HepG2 (cell line): ENCODE measurements around the gene ARL5A. TPM values are rescaled to one million over a fixed set of nuclear protein-coding genes. Genes with fewer than 3 reads are reported as not detected.

Experiments
- ATAC-seq: fragments of 200-7000 bp; cut with Tn5 transposase; 3 replicates; pipeline ENCODE4 v1.9.1; 2020; ENCODE audit warnings: mild to moderate bottlenecking, moderate library complexity
- BruUV-seq: library from RNA; stranded (reverse); fragments of 400-500 nt; replicated peaks from 2 replicates; lab custom pipeline; 2021; lab: Mats Ljungman, UMichigan
- CTCF ChIA-PET: fragments of 300-600 bp; formaldehyde crosslinking; extraction: SDS; loops from one replicate; lab custom pipeline; 2021; ENCODE audit warnings: low total read pairs, inconsistent platforms, low intra/inter-chr PET ratio; lab: Yijun Ruan, JAX
- POLR2A ChIA-PET: fragments of 350-600 bp; sonication (Branson Sonifier 250); formaldehyde crosslinking; loops from one replicate; lab custom pipeline; 2020; ENCODE audit warnings: antibody characterized with exemption, inconsistent platforms; lab: Yijun Ruan, JAX
- DNase-seq: peaks from one replicate; pipeline ENCODE4 v3.0.0-alpha.2; 2015; ENCODE audit warnings: low spot score
- FAIRE-seq: peaks from 3 replicates; lab custom pipeline; 2011; peaks lifted over from hg19 to GRCh38; lab: Jason Lieb, UNC
- H2AFZ ChIP-seq: one replicate; pipeline ENCODE4 v1.6.1; 2011; ENCODE audit warnings: low read length, inconsistent platforms
- H3K27ac ChIP-seq: fragments of 300-600 bp; 3 replicates; pipeline ENCODE4 v1.8.0; 2011; ENCODE audit warnings: mixed run types, mild to moderate bottlenecking, mixed read lengths, low read length, inconsistent platforms; ENCODE audit not compliant: insufficient read depth; ENCODE audit errors: extremely low read length
- H3K27me3 ChIP-seq, 2 experiments: fragments of 200-600 bp in 1 of 2; 2 replicates in 1 of 2; 3 replicates in 1 of 2; pipeline versions ENCODE4 v1.6.0 to v1.8.0; 2011; ENCODE audit warnings: low read length in 2 of 2, mild to moderate bottlenecking in 2 of 2, moderate library complexity in 2 of 2, inconsistent platforms in 1 of 2; ENCODE audit not compliant: insufficient read depth in 2 of 2, control insufficient read depth in 1 of 2
- H3K36me3 ChIP-seq, 2 experiments: fragments of 200-600 bp in 1 of 2; replicated peaks in 1 of 2; 2 replicates in 1 of 2; 3 replicates in 1 of 2; pipeline versions ENCODE4 v1.5.1 to v1.8.0; 2011; ENCODE audit warnings: low read length in 2 of 2, inconsistent platforms in 1 of 2; ENCODE audit not compliant: insufficient read depth in 2 of 2, control insufficient read depth in 1 of 2
- H3K4me1 ChIP-seq: 2 replicates; pipeline ENCODE4 v1.5.1; 2012; ENCODE audit warnings: low read length, inconsistent platforms; ENCODE audit not compliant: insufficient read depth
- H3K4me2 ChIP-seq: 2 replicates; pipeline ENCODE4 v1.6.0; 2011; ENCODE audit warnings: low read depth, low read length, inconsistent platforms
- H3K4me3 ChIP-seq, 3 experiments: fragments of 200-600 bp in 1 of 3; sonication (generic), shearing (Covaris generic) in 1 of 3; replicated peaks in 1 of 3; 2 replicates each; pipeline ENCODE4 v1.5.1; 2011 to 2016; ENCODE audit warnings: low read length in 3 of 3, inconsistent platforms in 2 of 3, low read depth in 2 of 3, mild to moderate bottlenecking in 2 of 3, control low read depth in 1 of 3, mixed read lengths in 1 of 3; ENCODE audit not compliant: insufficient read depth in 1 of 3
- H3K79me2 ChIP-seq: one replicate; pipeline ENCODE4 v1.6.1; 2011; ENCODE audit warnings: low read length, inconsistent platforms; ENCODE audit not compliant: insufficient read depth
- H3K9ac ChIP-seq: 2 replicates; pipeline ENCODE4 v1.6.0; 2011; ENCODE audit warnings: mild to moderate bottlenecking, low read depth, low read length, inconsistent platforms; ENCODE audit not compliant: insufficient read depth
- H3K9me3 ChIP-seq: 2 replicates; pipeline ENCODE4 v1.5.1; 2012; ENCODE audit warnings: mild to moderate bottlenecking, low read length
- H4K20me1 ChIP-seq: 2 replicates; pipeline ENCODE4 v1.6.0; 2011; ENCODE audit warnings: inconsistent platforms, mild to moderate bottlenecking, low read length, moderate library complexity; ENCODE audit not compliant: insufficient read depth
- AGO2 ChIP-seq: fragments of 200-400 bp; formaldehyde crosslinking; optimal IDR thresholded peaks from 2 replicates; pipeline ENCODE3; 2017; ENCODE audit warnings: mild to moderate bottlenecking, low read depth, low read length, moderate library complexity
- CENPT ChIP-seq: sonication (generic); formaldehyde crosslinking; IDR thresholded peaks from 2 replicates; pipeline ENCODE4 v1.8.0; 2022; ENCODE audit warnings: low read depth, mild to moderate bottlenecking, moderate library complexity, missing genetic modification reagents
- DPF2 ChIP-seq: sonication (generic); formaldehyde crosslinking; IDR thresholded peaks from 2 replicates; pipeline ENCODE4 v1.4.0; 2020; ENCODE audit warnings: mild to moderate bottlenecking, low read depth, missing genetic modification reagents, borderline replicate concordance
- ZNF30 ChIP-seq: sonication (generic); formaldehyde crosslinking; IDR thresholded peaks from 2 replicates; pipeline ENCODE4 v1.5.0; 2020; ENCODE audit warnings: mild to moderate bottlenecking, missing genetic modification reagents
- ZNF432 ChIP-seq: sonication (generic); formaldehyde crosslinking; IDR thresholded peaks from 2 replicates; pipeline ENCODE4 v1.5.0; 2020; ENCODE audit warnings: missing genetic modification reagents, mild to moderate bottlenecking, borderline replicate concordance
- ZNF674 ChIP-seq: sonication (generic); formaldehyde crosslinking; IDR thresholded peaks from 2 replicates; pipeline ENCODE4 v1.5.0; 2020; ENCODE audit warnings: low read depth, mild to moderate bottlenecking, missing genetic modification reagents
- ZNF891 ChIP-seq: sonication (generic); formaldehyde crosslinking; IDR thresholded peaks from 2 replicates; pipeline ENCODE4 v1.5.0; 2020; ENCODE audit warnings: mild to moderate bottlenecking, missing genetic modification reagents
- WGBS: methylation state at CpG from one replicate; pipeline ENCODE4 v1.1.6; 2017; ENCODE audit warnings: low lambda C conversion rate; 5-methylcytosine and 5-hydroxymethylcytosine counted together
- in situ Hi-C: cut with HindIII; loops from 2 replicates; pipeline ENCODE4 v1.10.0; 2017; ENCODE audit warnings: low pct_unique_long_range_greater_than_20kb; ENCODE audit not compliant: extremely low pct_ligation_motif_present
- intact Hi-C: fragments of 100-400 bp; cut with micrococcal nuclease; formaldehyde crosslinking; loops from one replicate; pipeline ENCODE4 v1.10.0; 2022; ENCODE audit not compliant: unreplicated experiment
- polyA plus RNA-seq, 8 experiments: library from polyadenylated mRNA; depleted of rRNA in 3 of 8; stranded (reverse) in 7 of 8; unstranded in 1 of 8; fragments of >200 nt; fragmentation: Illumina TruSeq in 4 of 8; extraction: Trizol in 4 of 8; gene quantifications; 2 replicates each; pipeline versions ENCODE4 v1.2.1 to v1.2.3, GENCODE V29; 2011 to 2016; ENCODE audit warnings: low read depth in 4 of 8, missing spikeins in 1 of 8, mixed read lengths in 1 of 8; ENCODE audit not compliant: insufficient read depth in 1 of 8
- total RNA-seq, 5 experiments: library from RNA; depleted of rRNA; stranded (reverse); fragments of >200 nt; fragmentation: Illumina TruSeq; extraction: Trizol; gene quantifications; 2 replicates each; pipeline ENCODE4 v1.2.3, GENCODE V29; 2016; ENCODE audit warnings: low read depth in 1 of 5
- TF ChIP-seq, protein P1 (sequence below): sonication (generic); formaldehyde crosslinking; IDR thresholded peaks from 2 replicates; pipeline ENCODE4 v1.4.0; 2020; ENCODE audit warnings: missing genetic modification reagents, borderline replicate concordance

ARL5A gene
- total and polyA plus RNA-seq, 2 of the 13 experiments (the other 11 are each of a cell fraction or from before 2014, with no cell fraction given), result 47.5 to 149 TPM

DNA sequence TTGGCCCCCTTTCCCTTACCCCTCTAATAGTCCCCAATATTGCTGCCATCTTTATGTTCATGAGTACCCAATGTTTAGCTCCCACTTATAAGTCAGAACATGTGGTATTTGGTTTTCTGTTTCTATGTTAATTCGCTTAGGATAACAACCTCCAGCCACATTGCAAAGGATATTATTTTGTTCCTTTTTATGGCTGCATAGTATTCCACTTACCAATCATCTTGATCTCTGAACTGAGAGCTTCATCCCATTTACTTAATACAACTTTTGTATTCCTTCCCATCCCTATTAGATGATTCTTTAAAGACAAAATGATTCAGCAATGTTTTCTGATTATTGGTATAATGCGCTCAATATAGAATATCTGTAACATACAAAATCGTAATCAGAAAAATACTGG, 36.7 kb downstream of the ARL5A start:
- H3K27ac ChIP-seq, result no peak overlapping the region
- ATAC-seq (no peak), DNase-seq (no peak), FAIRE-seq (no peak)
- no peaks in the 10 kb centered on the region for H3K27me3 ChIP-seq
- in situ Hi-C loops (no loop called here), intact Hi-C loops (loop anchor here (5.0 kb wide), 1 partner anchor 154 kb away; no protein-coding TSS in a partner anchor)
- no peak overlapping the region for H3K4me2 ChIP-seq
- no peak overlapping the region for H3K9ac ChIP-seq
- CTCF ChIA-PET, result no interaction called here
- H3K9me3 ChIP-seq, result no peaks in the 10 kb centered on the region
- H3K79me2 ChIP-seq, result no peaks in the 10 kb centered on the region
- no peak for TF ChIP-seq CENPT (CRISPR knock-in tag)
- TF ChIP-seq ZNF30, result no peak
- TF ChIP-seq ZNF674 (CRISPR knock-in tag), result no peak
- no peak for TF ChIP-seq DPF2 (CRISPR knock-in tag)
- TF ChIP-seq AGO2, result peak; percentile 11
- TF ChIP-seq ZNF891 (CRISPR knock-in tag), result no peak
- TF ChIP-seq, protein P1, sequence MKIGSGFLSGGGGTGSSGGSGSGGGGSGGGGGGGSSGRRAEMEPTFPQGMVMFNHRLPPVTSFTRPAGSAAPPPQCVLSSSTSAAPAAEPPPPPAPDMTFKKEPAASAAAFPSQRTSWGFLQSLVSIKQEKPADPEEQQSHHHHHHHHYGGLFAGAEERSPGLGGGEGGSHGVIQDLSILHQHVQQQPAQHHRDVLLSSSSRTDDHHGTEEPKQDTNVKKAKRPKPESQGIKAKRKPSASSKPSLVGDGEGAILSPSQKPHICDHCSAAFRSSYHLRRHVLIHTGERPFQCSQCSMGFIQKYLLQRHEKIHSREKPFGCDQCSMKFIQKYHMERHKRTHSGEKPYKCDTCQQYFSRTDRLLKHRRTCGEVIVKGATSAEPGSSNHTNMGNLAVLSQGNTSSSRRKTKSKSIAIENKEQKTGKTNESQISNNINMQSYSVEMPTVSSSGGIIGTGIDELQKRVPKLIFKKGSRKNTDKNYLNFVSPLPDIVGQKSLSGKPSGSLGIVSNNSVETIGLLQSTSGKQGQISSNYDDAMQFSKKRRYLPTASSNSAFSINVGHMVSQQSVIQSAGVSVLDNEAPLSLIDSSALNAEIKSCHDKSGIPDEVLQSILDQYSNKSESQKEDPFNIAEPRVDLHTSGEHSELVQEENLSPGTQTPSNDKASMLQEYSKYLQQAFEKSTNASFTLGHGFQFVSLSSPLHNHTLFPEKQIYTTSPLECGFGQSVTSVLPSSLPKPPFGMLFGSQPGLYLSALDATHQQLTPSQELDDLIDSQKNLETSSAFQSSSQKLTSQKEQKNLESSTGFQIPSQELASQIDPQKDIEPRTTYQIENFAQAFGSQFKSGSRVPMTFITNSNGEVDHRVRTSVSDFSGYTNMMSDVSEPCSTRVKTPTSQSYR (CRISPR knock-in tag), result no peak
- no peak for TF ChIP-seq ZNF432 (CRISPR knock-in tag)
- no peak overlapping the region for H2AFZ ChIP-seq
- WGBS, result 98% methylated on average over 3 of the region's 3 CpGs
- POLR2A ChIA-PET, result no interaction called here
- no TSS peak for BruUV-seq
- no peaks in the 10 kb centered on the region; the same call in 1 of the 2 replicates for H4K20me1 ChIP-seq
- no peaks in the 10 kb centered on the region for H3K4me1 ChIP-seq
- no peak overlapping the region for H3K4me3 ChIP-seq
- peaks cover 2 to 3% of the 10 kb centered on the region in 2 experiments; a peak in 3 of 5 replicates for H3K36me3 ChIP-seq
